ENCODE data around the gene PTGS2. TPM values are rescaled to one million over a fixed set of nuclear protein-coding genes. Genes with fewer than 3 reads are reported as not detected.

PTGS2 gene
- total RNA-seq, result 3.3 and 21.0 TPM in 2 replicates

DNA sequence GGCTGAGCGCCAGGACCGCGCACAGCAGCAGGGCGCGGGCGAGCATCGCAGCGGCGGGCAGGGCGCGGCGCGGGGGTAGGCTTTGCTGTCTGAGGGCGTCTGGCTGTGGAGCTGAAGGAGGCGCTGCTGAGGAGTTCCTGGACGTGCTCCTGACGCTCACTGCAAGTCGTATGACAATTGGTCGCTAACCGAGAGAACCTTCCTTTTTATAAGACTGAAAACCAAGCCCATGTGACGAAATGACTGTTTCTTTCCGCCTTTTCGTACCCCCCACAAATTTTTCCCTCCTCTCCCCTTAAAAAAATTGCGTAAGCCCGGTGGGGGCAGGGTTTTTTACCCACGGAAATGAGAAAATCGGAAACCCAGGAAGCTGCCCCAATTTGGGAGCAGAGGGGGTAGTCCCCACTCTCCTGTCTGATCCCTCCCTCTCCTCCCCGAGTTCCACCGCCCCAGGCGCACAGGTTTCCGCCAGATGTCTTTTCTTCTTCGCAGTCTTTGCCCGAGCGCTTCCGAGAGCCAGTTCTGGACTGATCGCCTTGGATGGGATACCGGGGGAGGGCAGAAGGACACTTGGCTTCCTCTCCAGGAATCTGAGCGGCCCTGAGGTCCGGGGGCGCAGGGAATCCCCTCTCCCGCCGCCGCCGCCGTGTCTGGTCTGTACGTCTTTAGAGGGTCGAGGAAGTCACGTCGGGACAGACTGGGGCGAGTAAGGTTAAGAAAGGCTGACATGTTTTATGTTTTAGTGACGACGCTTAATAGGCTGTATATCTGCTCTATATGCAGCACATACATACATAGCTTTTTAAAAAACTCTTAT, at the start of gene PTGS2:
Gene PTGS2, minus strand, starts transcription at position 179 of the 817 bp plus-strand sequence. Its CDS starts 133 bp downstream, at position 46.
- DNase-seq (ENCODE audit: low read depth in 2 of 2), result peak; percentile 95 to 98

GRCh38 chr1:186722711-186723309, 42.6 kb upstream of the PTGS2 start:
- peak; percentile 60 to 71 for DNase-seq (ENCODE audit: low read depth in 2 of 2)

- DNase-seq (ENCODE audit: low read depth in 2 of 2), result no peak
Observed at GRCh38 chr1:186717286-186717685, 37.1 kb upstream of the PTGS2 start.

DNA sequence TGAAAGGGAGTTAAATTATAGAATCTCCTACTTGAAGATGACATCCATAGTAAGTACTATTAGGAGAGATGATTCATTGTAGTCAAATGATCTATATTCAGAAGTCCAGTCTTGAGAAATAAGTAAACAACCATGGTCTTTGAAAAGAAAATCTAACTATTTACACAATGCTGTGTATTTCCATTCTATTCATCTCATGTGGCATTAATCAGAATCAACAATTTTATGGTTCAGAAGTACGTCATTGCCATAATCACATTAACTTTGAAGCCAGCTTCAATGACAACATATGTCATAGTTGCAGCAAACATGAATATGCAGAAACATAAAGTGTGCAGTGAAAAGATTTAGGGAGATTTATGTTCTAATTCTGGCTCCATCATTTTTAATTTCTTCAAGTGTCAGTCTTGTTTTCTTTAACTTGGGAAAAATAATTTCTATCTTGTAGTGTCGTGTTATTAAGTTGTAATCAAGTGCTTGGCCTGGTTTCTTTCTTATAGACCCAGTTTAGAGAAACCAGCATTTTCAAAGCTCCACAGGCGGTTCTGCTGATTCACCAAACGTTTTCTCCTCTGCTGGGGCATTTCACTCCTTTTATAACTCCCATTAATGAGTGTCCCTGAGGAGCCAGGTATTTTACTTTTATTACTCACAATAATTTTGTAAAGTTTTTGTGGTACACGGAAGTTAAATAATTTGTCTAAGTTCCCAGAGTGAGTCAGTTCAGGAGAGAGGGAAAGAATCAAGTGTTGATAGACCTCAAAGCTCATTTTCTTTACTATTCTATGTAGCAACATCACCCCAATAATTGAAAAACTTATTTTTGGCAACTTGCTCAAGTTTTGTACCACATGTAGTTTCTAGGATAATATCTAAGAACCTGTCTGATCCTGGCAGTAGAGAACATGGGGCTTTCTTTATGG, 35.9 kb upstream of the PTGS2 start:
- no peak for DNase-seq (ENCODE audit: low read depth in 2 of 2)

GRCh38 chr1:186710696-186711095, 30.5 kb upstream of the PTGS2 start:
- no peak for DNase-seq (ENCODE audit: low read depth in 2 of 2)

- DNase-seq (ENCODE audit: low read depth in 2 of 2), result peak in 1 of 2 donors; percentile 3
Observed at GRCh38 chr1:186708694-186709097, 28.5 kb upstream of the PTGS2 start.

GRCh38 chr1:186703209-186703766, 23.1 kb upstream of the PTGS2 start:
- no peak for DNase-seq (ENCODE audit: low read depth in 2 of 2)

DNA sequence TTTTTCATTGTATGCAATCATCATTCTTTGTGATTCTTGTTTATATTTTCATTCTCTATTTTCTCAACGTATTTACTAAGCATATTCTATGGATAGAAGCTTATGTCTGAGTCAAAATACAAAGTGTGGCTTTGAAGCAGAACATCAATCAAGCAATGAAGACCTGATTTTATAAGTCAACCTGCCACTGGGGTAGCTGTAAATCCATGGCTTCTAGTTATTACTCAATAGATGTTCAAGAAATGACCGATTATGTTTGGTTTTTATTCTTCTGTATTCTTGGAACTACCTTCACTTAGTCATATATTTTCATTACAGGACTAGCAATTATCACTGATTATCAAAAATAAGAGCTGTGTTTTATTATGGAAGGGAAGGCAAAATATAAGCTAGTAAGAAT, 20.5 kb upstream of the PTGS2 start:
- DNase-seq (ENCODE audit: low read depth in 2 of 2), result no peak

DNA sequence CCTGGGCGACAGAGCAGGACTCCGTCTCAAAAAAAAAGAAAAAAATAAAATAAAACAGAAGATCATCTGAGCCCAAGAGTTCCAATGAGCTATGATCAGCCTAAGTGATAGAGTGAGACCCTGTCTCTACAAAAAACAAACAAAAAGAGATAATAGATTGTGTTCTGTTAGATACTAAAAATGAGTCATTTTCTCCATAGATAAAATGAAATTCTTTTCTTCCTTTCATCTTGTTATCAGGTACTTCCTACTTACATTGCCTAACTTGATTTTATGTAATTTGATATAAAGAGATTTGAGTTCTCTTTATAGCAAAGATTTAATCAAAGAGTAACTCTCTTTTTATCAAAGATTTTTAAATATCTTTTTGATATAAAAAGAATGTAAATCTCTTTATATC, 19.3 kb upstream of the PTGS2 start:
- no peak for DNase-seq (ENCODE audit: low read depth in 2 of 2)

- no peak for DNase-seq (ENCODE audit: low read depth in 2 of 2)
Observed at GRCh38 chr1:186689907-186690306, 9.7 kb upstream of the PTGS2 start.

DNA sequence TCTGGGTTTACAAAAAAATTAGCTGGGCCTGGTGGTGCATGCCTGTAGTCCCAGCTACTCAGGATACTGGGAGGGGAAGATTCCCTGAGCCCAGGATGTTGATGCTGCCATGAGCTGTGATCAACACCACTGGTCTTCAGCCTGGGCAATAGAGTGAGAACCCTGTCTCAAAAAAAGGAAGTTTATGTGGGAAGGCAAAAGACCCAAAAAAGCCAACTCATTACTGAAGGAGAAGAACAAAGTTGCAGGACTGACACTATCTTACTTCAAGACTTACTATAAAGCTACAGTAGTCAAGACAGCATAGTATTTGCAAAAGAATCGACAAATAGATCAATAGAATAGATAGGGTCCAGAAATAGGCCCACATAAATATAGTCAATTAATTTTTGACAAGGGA, 9.2 kb upstream of the PTGS2 start:
- no peak for DNase-seq (ENCODE audit: low read depth in 2 of 2)

DNA sequence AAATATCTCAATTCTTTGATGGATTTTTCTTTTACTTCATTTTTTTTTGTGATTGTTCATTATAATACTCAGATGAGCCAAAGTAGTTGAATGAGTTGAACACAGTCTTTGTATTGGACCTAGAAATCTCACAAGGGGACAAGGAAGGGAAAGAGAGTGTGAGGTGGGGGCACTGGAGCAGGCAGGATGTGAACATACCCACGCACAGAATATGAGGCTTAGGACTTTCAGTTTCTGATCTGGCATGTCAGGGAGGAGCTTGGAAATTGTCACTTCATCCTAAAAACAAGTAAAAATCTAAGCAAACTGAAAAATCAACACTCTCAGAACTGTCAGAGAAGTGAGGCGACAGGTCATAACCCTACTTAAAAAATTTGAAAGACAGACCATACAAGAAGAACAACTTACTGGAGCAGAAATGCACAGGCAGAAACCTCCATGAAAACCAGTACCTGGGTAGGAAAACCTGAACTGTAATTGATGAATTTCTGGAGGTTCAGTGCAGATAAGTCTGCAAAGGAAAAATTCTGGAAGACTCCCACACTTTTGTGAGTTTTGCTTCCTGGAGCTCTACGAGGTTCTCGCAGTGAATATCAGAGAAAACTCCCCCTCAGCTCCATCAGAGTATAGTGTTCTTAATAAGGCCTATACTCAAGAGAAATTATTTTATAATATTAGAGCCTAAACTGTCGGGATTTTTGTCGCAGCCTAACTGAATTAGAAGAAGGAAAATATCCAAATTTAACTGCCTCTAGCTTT, 3.6 kb upstream of the PTGS2 start:
- DNase-seq (ENCODE audit: low read depth in 2 of 2), result peak in 1 of 2 donors; percentile 58

- DNase-seq (ENCODE audit: low read depth in 2 of 2), result peak in 1 of 2 donors; percentile 52
Observed at GRCh38 chr1:186682736-186683135, 2.5 kb upstream of the PTGS2 start.

GRCh38 chr1:186681801-186682200, 1.6 kb upstream of the PTGS2 start:
- peak; percentile 35 to 38 for DNase-seq (ENCODE audit: low read depth in 2 of 2)

GRCh38 chr1:186681121-186681520, 898 bp upstream of the PTGS2 start:
- peak; percentile 30 to 50 for DNase-seq (ENCODE audit: low read depth in 2 of 2)

GRCh38 chr1:186679924-186680244, 339 bp downstream of the PTGS2 start:
- no peak for DNase-seq (ENCODE audit: low read depth in 2 of 2)

- peak in 1 of 2 donors; percentile 17 for DNase-seq (ENCODE audit: low read depth in 2 of 2)
Observed at GRCh38 chr1:186678155-186678554, 2.1 kb downstream of the PTGS2 start.

DNA sequence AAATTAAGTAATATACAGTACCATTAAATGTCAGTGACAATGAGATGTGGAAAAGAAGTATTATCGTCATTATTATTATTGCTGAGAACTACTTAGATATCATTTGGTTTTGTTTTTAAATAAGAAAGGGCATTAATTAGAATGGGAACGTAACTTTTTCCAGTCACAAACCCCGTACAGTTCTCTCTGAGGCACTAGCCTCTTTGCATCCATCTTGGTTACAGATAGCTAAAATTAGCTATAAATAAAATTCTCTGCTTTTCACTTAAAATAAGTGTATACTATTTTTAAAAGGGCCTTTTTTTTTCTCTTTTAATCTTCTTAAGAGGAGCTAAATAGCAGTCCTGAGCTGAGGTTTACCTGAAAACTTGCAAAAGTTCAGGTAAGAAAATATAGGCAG, 7.6 kb downstream of the PTGS2 start:
- DNase-seq (ENCODE audit: low read depth in 2 of 2), result peak in 1 of 2 donors; percentile 33

- peak in 1 of 2 donors; percentile 41 for DNase-seq (ENCODE audit: low read depth in 2 of 2)
Observed at GRCh38 chr1:186672131-186672530, 8.1 kb downstream of the PTGS2 start.

- peak; percentile 16 to 67 for DNase-seq (ENCODE audit: low read depth in 2 of 2)
Observed at GRCh38 chr1:186671136-186671825, 8.9 kb downstream of the PTGS2 start.
